T-helper 1 cell treated with Interleukin-12 subunit alpha and Interleukin-12 subunit beta and Interleukin-4 antibody, amounts not matched to agents 30 ng/mL and 1 ng/mL, for 36 hours (primary cell): ENCODE data around the gene KIF26B. TPM values are rescaled to one million over a fixed set of nuclear protein-coding genes. Genes with fewer than 3 reads are reported as not detected.
"Not testable (repeated sequence)": the region's sequence is repeated elsewhere in the genome, so short reads cannot be mapped to it uniquely, and the experiment has no call there.

ENCODE experiments used
- intact Hi-C: fragments of 100-400 bp; cut with micrococcal nuclease; formaldehyde crosslinking; loops from one replicate; pipeline ENCODE4 v1.15.1; 2024
- total RNA-seq: library from RNA; stranded (reverse); gene quantifications from 2 replicates; pipeline ENCODE4 v1.2.3, GENCODE V29; 2022

Gene KIF26B
- total RNA-seq, 1 donor from 2014 or later: not detected

- intact Hi-C loops: no loop called here
Observed at GRCh38 chr1:245348626-245349025, 193.8 kb downstream of the KIF26B start.

GRCh38 chr1:245353411-245353810 lies 198.6 kb downstream of the KIF26B start:
- intact Hi-C loops: no loop called here

- intact Hi-C loops: no loop called here
Observed at GRCh38 chr1:245353915-245354775, 199.4 kb downstream of the KIF26B start.

GRCh38 chr1:245355851-245356630 lies 201.3 kb downstream of the KIF26B start:
- intact Hi-C loops: not testable (repeated sequence)

GRCh38 chr1:245356891-245357585 lies 202.3 kb downstream of the KIF26B start:
- intact Hi-C loops: no loop called here

- intact Hi-C loops: not testable (repeated sequence)
Observed at GRCh38 chr1:245359101-245359680, 204.4 kb downstream of the KIF26B start.

GRCh38 chr1:245361065-245361464 lies 206.3 kb downstream of the KIF26B start:
- intact Hi-C loops: no loop called here

- intact Hi-C loops: no loop called here
Observed at GRCh38 chr1:245361951-245362350, 207.2 kb downstream of the KIF26B start.

GRCh38 chr1:245363461-245364200 lies 208.8 kb downstream of the KIF26B start:
- intact Hi-C loops: no loop called here

GRCh38 chr1:245365095-245366020 lies 210.6 kb downstream of the KIF26B start:
- intact Hi-C loops: no loop called here

GRCh38 chr1:245366886-245367285 lies 212.1 kb downstream of the KIF26B start:
- intact Hi-C loops: no loop called here

GRCh38 chr1:245370175-245370825 lies 215.5 kb downstream of the KIF26B start:
- intact Hi-C loops: no loop called here

- intact Hi-C loops: no loop called here
Observed at GRCh38 chr1:245370905-245371581, 216.3 kb downstream of the KIF26B start.

- intact Hi-C loops: no loop called here
Observed at GRCh38 chr1:245373131-245373530, 218.3 kb downstream of the KIF26B start.

GRCh38 chr1:245375789-245376460 lies 221.1 kb downstream of the KIF26B start:
- intact Hi-C loops: no loop called here

GRCh38 chr1:245377854-245378253 lies 223.1 kb downstream of the KIF26B start:
- intact Hi-C loops: no loop called here

GRCh38 chr1:245378311-245378722 lies 223.5 kb downstream of the KIF26B start:
- intact Hi-C loops: no loop called here

- intact Hi-C loops: no loop called here
Observed at GRCh38 chr1:245378745-245379144, 224.0 kb downstream of the KIF26B start.
